IMR-90 (cell line): ENCODE measurements around the gene NCOR1. TPM values are rescaled to one million over a fixed set of nuclear protein-coding genes. Genes with fewer than 3 reads are reported as not detected.

Experiments
- ATAC-seq: fragments of 200-7000 bp; cut with Tn5 transposase; 2 replicates; pipeline ENCODE4 v1.9.1; 2020; ENCODE audit warnings: low read depth, mild to moderate bottlenecking, moderate library complexity
- BruUV-seq: library from RNA; stranded (reverse); fragments of 400-500 nt; replicated peaks from 2 replicates; lab custom pipeline; 2021; lab: Mats Ljungman, UMichigan
- CTCF ChIA-PET: fragments of 300-600 bp; formaldehyde crosslinking; extraction: SDS; loops from one replicate; lab custom pipeline; 2021; ENCODE audit warnings: antibody characterized with exemption; lab: Yijun Ruan, JAX
- POLR2A ChIA-PET: fragments of 300-600 bp; sonication (Branson Sonifier 250); formaldehyde crosslinking; loops from one replicate; lab custom pipeline; 2022; ENCODE audit warnings: antibody characterized with exemption; ENCODE audit not compliant: unreplicated experiment; lab: Charles Lee
- DNase-seq: peaks from one replicate; pipeline ENCODE4 v3.0.0; 2013
- H2AFZ ChIP-seq: replicated peaks from 2 replicates; pipeline ENCODE3; 2013; ENCODE audit warnings: low read length, mild to moderate bottlenecking; ENCODE audit not compliant: poor library complexity
- H2AK5ac ChIP-seq: 2 replicates; pipeline ENCODE4 v1.6.1; 2013; ENCODE audit warnings: low read depth, low read length, inconsistent platforms
- H2AK9ac ChIP-seq: replicated peaks from 2 replicates; pipeline ENCODE3; 2013; ENCODE audit warnings: mild to moderate bottlenecking, low read depth, low read length, moderate library complexity; ENCODE audit not compliant: poor library complexity
- H2BK120ac ChIP-seq: 2 replicates; pipeline ENCODE4 v1.6.1; 2013; ENCODE audit warnings: low read depth, low read length, inconsistent platforms
- H2BK15ac ChIP-seq: 3 replicates; pipeline ENCODE4 v1.6.1; 2013; ENCODE audit warnings: low read depth, low read length, inconsistent platforms
- H2BK20ac ChIP-seq: 2 replicates; pipeline ENCODE4 v1.6.1; 2013; ENCODE audit warnings: low read depth, mild to moderate bottlenecking, inconsistent platforms, low read length, moderate library complexity
- H2BK5ac ChIP-seq: 2 replicates; pipeline ENCODE4 v1.6.1; 2013; ENCODE audit warnings: mild to moderate bottlenecking, low read depth, low read length, inconsistent platforms; ENCODE audit not compliant: poor library complexity, severe bottlenecking
- H3K14ac ChIP-seq: replicated peaks from 2 replicates; pipeline ENCODE4 v1.6.1; 2013; ENCODE audit warnings: low read depth, low read length, inconsistent platforms
- H3K18ac ChIP-seq: 2 replicates; pipeline ENCODE4 v1.6.1; 2013; ENCODE audit warnings: low read depth, low read length, control low read depth
- H3K23ac ChIP-seq: 2 replicates; pipeline ENCODE4 v1.6.1; 2013; ENCODE audit warnings: low read depth, low read length, inconsistent platforms
- H3K27ac ChIP-seq: 2 replicates; pipeline ENCODE4 v1.5.1; 2013; ENCODE audit warnings: mild to moderate bottlenecking, control low read depth, low read length; ENCODE audit not compliant: insufficient read depth
- H3K27me3 ChIP-seq: 2 replicates; pipeline ENCODE4 v1.6.1; 2013; ENCODE audit warnings: low read length; ENCODE audit not compliant: control insufficient read depth, insufficient read depth
- H3K36me3 ChIP-seq: 2 replicates; pipeline ENCODE4 v1.6.1; 2013; ENCODE audit warnings: low read length, mixed read lengths; ENCODE audit not compliant: control insufficient read depth, insufficient read depth
- H3K4ac ChIP-seq: 2 replicates; pipeline ENCODE4 v1.6.1; 2013; ENCODE audit warnings: low read depth, low read length, inconsistent platforms
- H3K4me1 ChIP-seq: 2 replicates; pipeline ENCODE4 v1.6.1; 2013; ENCODE audit warnings: low read length, mixed read lengths; ENCODE audit not compliant: control insufficient read depth, insufficient read depth
- H3K4me2 ChIP-seq: 2 replicates; pipeline ENCODE4 v1.6.1; 2013; ENCODE audit warnings: low read depth, mild to moderate bottlenecking, control low read depth, low read length, moderate library complexity
- H3K4me3 ChIP-seq: 2 replicates; pipeline ENCODE4 v1.5.1; 2013; ENCODE audit warnings: low read depth, mild to moderate bottlenecking, control low read depth, low read length, moderate library complexity; ENCODE audit not compliant: insufficient read depth
- H3K56ac ChIP-seq: 2 replicates; pipeline ENCODE4 v1.6.1; 2013; ENCODE audit warnings: low read length, inconsistent platforms; ENCODE audit not compliant: insufficient read depth; ENCODE audit errors: extremely low read depth
- H3K79me1 ChIP-seq, 2 experiments: 2 replicates each; pipeline ENCODE4 v1.6.1; 2013; ENCODE audit warnings: low read length in 2 of 2, inconsistent platforms in 1 of 2, low read depth in 1 of 2
- H3K9ac ChIP-seq: 2 replicates; pipeline ENCODE4 v1.6.1; 2013; ENCODE audit warnings: low read depth, low read length, control low read depth
- H3K9me1 ChIP-seq: 2 replicates; pipeline ENCODE4 v1.6.1; 2013; ENCODE audit warnings: low read length, inconsistent platforms; ENCODE audit not compliant: insufficient read depth
- H3K9me3 ChIP-seq: 2 replicates; pipeline ENCODE4 v1.6.1; 2013; ENCODE audit warnings: low read length; ENCODE audit not compliant: control insufficient read depth, insufficient read depth
- H4K20me1 ChIP-seq: 2 replicates; pipeline ENCODE4 v1.6.1; 2013; ENCODE audit warnings: low read length, inconsistent platforms; ENCODE audit not compliant: insufficient read depth
- H4K5ac ChIP-seq: 2 replicates; pipeline ENCODE4 v1.6.1; 2013; ENCODE audit warnings: mild to moderate bottlenecking, low read depth, low read length, control low read depth
- H4K8ac ChIP-seq, 2 experiments: 2 replicates each; pipeline ENCODE4 v1.6.1; 2013; ENCODE audit warnings: low read depth in 2 of 2, low read length in 2 of 2, control low read depth in 1 of 2, inconsistent platforms in 1 of 2
- H4K91ac ChIP-seq: 2 replicates; pipeline ENCODE4 v1.6.1; 2013; ENCODE audit warnings: low read depth, low read length, inconsistent platforms; ENCODE audit not compliant: insufficient read depth
- CEBPB ChIP-seq: IDR thresholded peaks from 2 replicates; pipeline ENCODE4 v1.6.1; 2012; ENCODE audit warnings: low read depth, low read length, improper control_type of control experiment
- CHD1 ChIP-seq: IDR thresholded peaks from 2 replicates; pipeline ENCODE4 v1.6.1; 2012; ENCODE audit warnings: low read depth, low read length, improper control_type of control experiment
- CTCF ChIP-seq: conservative IDR thresholded peaks from 2 replicates; pipeline ENCODE4 v1.5.1; 2012; ENCODE audit warnings: mild to moderate bottlenecking, low read depth, low read length, improper control_type of control experiment
- POLR2A ChIP-seq: IDR thresholded peaks from 2 replicates; pipeline ENCODE4 v1.6.1; 2012; ENCODE audit warnings: mild to moderate bottlenecking, low read depth, low read length
- SMC3 ChIP-seq: fragments of 150-350 bp; IDR thresholded peaks from 2 replicates; pipeline ENCODE4 v1.6.1; 2016; ENCODE audit warnings: low read depth, mild to moderate bottlenecking, antibody characterized with exemption, low read length, moderate library complexity
- USF2 ChIP-seq: fragments of 150-350 bp; IDR thresholded peaks from 2 replicates; pipeline ENCODE4 v1.6.1; 2017; ENCODE audit warnings: mild to moderate bottlenecking, antibody characterized with exemption, low read length, low read depth
- WGBS, 2 experiments: methylation state at CpG; one replicate each; pipeline versions ENCODE4 v1.1.5 to v1.1.7; 2013; ENCODE audit warnings: missing lambda C conversion rate in 2 of 2; ENCODE audit not compliant: insufficient read length in 1 of 2; ENCODE audit errors: extremely low coverage in 2 of 2; 5-methylcytosine and 5-hydroxymethylcytosine counted together
- dilution Hi-C: fragments of 300-500 bp; cut with HindIII; formaldehyde crosslinking; loops from one replicate; pipeline ENCODE4 v1.14.3; 2018; ENCODE audit warnings: low sequenced_read_pairs; ENCODE audit not compliant: unreplicated experiment
- in situ Hi-C: fragments of 300-500 bp; cut with MboI; formaldehyde crosslinking; loops from 3 replicates; pipeline ENCODE4 v1.14.3; 2019; ENCODE audit warnings: low sequenced_read_pairs, inconsistent platforms, mixed read lengths
- intact Hi-C: fragments of 100-400 bp; cut with micrococcal nuclease; formaldehyde crosslinking; loops from 2 replicates; pipeline ENCODE4 v1.10.0; 2022
- polyA plus RNA-seq, 3 experiments: library from polyadenylated mRNA; depleted of rRNA; stranded (reverse); fragments of >200 nt; gene quantifications; 2 replicates each; pipeline ENCODE4 v1.2.3, GENCODE V29; 2012; ENCODE audit warnings: low replicate concordance in 1 of 3
- total RNA-seq: library from RNA; depleted of rRNA; stranded (reverse); fragments of >200 nt; gene quantifications from 2 replicates; pipeline ENCODE4 v1.2.3, GENCODE V29; 2012
- TF ChIP-seq, protein P1 (sequence below): fragments of 150-350 bp; IDR thresholded peaks from 2 replicates; pipeline ENCODE4 v1.6.1; 2016; ENCODE audit warnings: low read depth, mild to moderate bottlenecking, low read length, moderate library complexity, borderline replicate concordance

Gene NCOR1
- total and polyA plus RNA-seq, 2 of the 4 experiments (the other 2 are of a cell fraction), result 54.5 to 80.3 TPM

- intact Hi-C loops (no loop called here), dilution Hi-C loops (no loop called here), in situ Hi-C loops (no loop called here)
- Histone ChIP-seq H3K14ac (no peak overlapping the region), H2BK20ac (no peak overlapping the region), H3K4me3 (no peak overlapping the region), H4K91ac (no peak overlapping the region), H3K9me3 (no peaks in the 10 kb centered on the region), H3K36me3 (peaks cover 12% of the 10 kb centered on the region), H2BK15ac (no peak overlapping the region), H2AFZ (no peak overlapping the region), H3K56ac (no peak overlapping the region), H3K79me1 (peaks cover 13 to 50% of the 10 kb centered on the region in 2 experiments), H3K9me1 (no peaks in the 10 kb centered on the region), H3K4me1 (peaks cover 2% of the 10 kb centered on the region), H4K8ac (no peak overlapping the region), H3K4ac (no peak overlapping the region), H3K27ac (no peak overlapping the region), H3K9ac (no peak overlapping the region), H4K5ac (no peak overlapping the region), H4K20me1 (no peaks in the 10 kb centered on the region), H2AK9ac (no peak overlapping the region), H2BK120ac (no peak overlapping the region), H2BK5ac (no peak overlapping the region), H3K18ac (no peak overlapping the region), H2AK5ac (no peak overlapping the region), H3K23ac (no peak overlapping the region), H3K4me2 (no peak overlapping the region), H3K27me3 (no peaks in the 10 kb centered on the region)
- CTCF ChIA-PET, result no interaction called here
- DNase-seq (no peak), ATAC-seq (no peak)
- POLR2A ChIA-PET, result no interaction called here
- TF ChIP-seq SMC3 (no peak), USF2 (no peak), POLR2A (no peak), CHD1 (no peak), CTCF (no peak), CEBPB (no peak)
- TF ChIP-seq, protein P1, sequence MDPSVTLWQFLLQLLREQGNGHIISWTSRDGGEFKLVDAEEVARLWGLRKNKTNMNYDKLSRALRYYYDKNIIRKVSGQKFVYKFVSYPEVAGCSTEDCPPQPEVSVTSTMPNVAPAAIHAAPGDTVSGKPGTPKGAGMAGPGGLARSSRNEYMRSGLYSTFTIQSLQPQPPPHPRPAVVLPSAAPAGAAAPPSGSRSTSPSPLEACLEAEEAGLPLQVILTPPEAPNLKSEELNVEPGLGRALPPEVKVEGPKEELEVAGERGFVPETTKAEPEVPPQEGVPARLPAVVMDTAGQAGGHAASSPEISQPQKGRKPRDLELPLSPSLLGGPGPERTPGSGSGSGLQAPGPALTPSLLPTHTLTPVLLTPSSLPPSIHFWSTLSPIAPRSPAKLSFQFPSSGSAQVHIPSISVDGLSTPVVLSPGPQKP, result no peak
- WGBS, 2 experiments, result no CpG with 5 or more reads among the region's 1 CpG
- no TSS peak for BruUV-seq
Measured at GRCh38 chr17:16019347-16019746, 196.0 kb downstream of the NCOR1 start.
